Endothelial cell of umbilical vein (primary cell): ENCODE measurements around the gene PTPN23. TPM values are rescaled to one million over a fixed set of nuclear protein-coding genes. Genes with fewer than 3 reads are reported as not detected.

Experiments used
- Bru-seq: library from RNA; stranded (reverse); fragments of 400-500 nt; gene quantifications from one replicate; lab custom pipeline; 2021; lab: Mats Ljungman, UMichigan
- BruChase-seq, 2 experiments: library from RNA; stranded (reverse); fragments of 400-500 nt; gene quantifications; one replicate each; lab custom pipeline; 2021; lab: Mats Ljungman, UMichigan
- BruUV-seq: library from RNA; stranded (reverse); fragments of 400-500 nt; replicated peaks from 2 replicates; lab custom pipeline; 2021; lab: Mats Ljungman, UMichigan
- CTCF ChIA-PET: fragments of 300-600, 350-600 bp; sonication (Branson Sonifier 250); formaldehyde crosslinking; loops from one replicate; lab custom pipeline; 2021; ENCODE audit warnings: antibody characterized with exemption, inconsistent platforms; lab: Charles Lee
- POLR2A ChIA-PET: fragments of 300-600, 350-600 bp; sonication (Branson Sonifier 250); formaldehyde crosslinking; loops from one replicate; lab custom pipeline; 2021; ENCODE audit warnings: antibody characterized with exemption, inconsistent platforms; lab: Charles Lee
- DNase-seq: peaks from one replicate; pipeline ENCODE4 v3.0.0-alpha.2; 2011; ENCODE audit warnings: low read depth, low spot score
- FAIRE-seq: peaks from 2 replicates; lab custom pipeline; 2011; peaks lifted over from hg19 to GRCh38; lab: Jason Lieb, UNC
- H2AFZ ChIP-seq: 2 replicates; pipeline ENCODE4 v1.6.0; 2012; ENCODE audit warnings: low read depth, low read length, control low read depth, inconsistent platforms
- H3K27ac ChIP-seq: 2 replicates; pipeline ENCODE4 v1.5.1; 2011; ENCODE audit warnings: low read depth, mild to moderate bottlenecking, control low read depth, low read length, moderate library complexity; ENCODE audit not compliant: insufficient read depth
- H3K27me3 ChIP-seq, 2 experiments: 2 replicates each; pipeline versions ENCODE4 v1.6.0 to v1.6.1; 2011; ENCODE audit warnings: low read length in 2 of 2, mixed read lengths in 1 of 2; ENCODE audit not compliant: control insufficient read depth in 2 of 2, insufficient read depth in 2 of 2
- H3K36me3 ChIP-seq, 2 experiments: 2 replicates in 1 of 2; 3 replicates in 1 of 2; pipeline ENCODE4 v1.5.1; 2011; ENCODE audit warnings: low read length in 2 of 2, mild to moderate bottlenecking in 1 of 2, moderate library complexity in 1 of 2; ENCODE audit not compliant: control insufficient read depth in 2 of 2, insufficient read depth in 2 of 2; ENCODE audit errors: extremely low read depth in 1 of 2
- H3K4me1 ChIP-seq: 3 replicates; pipeline ENCODE4 v1.5.1; 2011; ENCODE audit warnings: mild to moderate bottlenecking, low read length; ENCODE audit not compliant: control insufficient read depth, insufficient read depth; ENCODE audit errors: extremely low read depth
- H3K4me2 ChIP-seq: 2 replicates; pipeline ENCODE4 v1.6.1; 2011; ENCODE audit warnings: low read length, control low read depth, mixed read lengths; ENCODE audit not compliant: insufficient read depth
- H3K4me3 ChIP-seq, 3 experiments: fragments of 200-600 bp in 1 of 3; sonication (generic), shearing (Covaris generic) in 1 of 3; replicated peaks in 1 of 3; 2 replicates each; pipeline ENCODE4 v1.5.1; 2011 to 2016; ENCODE audit warnings: control low read depth in 3 of 3, low read length in 3 of 3, mild to moderate bottlenecking in 2 of 3, inconsistent platforms in 1 of 3, low read depth in 1 of 3, moderate library complexity in 1 of 3; ENCODE audit not compliant: insufficient read depth in 1 of 3
- H3K79me2 ChIP-seq: 2 replicates; pipeline ENCODE4 v1.6.0; 2012; ENCODE audit warnings: low read length, inconsistent platforms; ENCODE audit not compliant: control insufficient read depth, insufficient read depth
- H3K9ac ChIP-seq: replicated peaks from 2 replicates; pipeline ENCODE3; 2011; ENCODE audit warnings: low read length, control low read depth; ENCODE audit not compliant: insufficient read depth; ENCODE audit errors: extremely low read depth
- H3K9me1 ChIP-seq: replicated peaks from 3 replicates; pipeline ENCODE4 v1.6.0; 2011; ENCODE audit warnings: mild to moderate bottlenecking, low read length; ENCODE audit not compliant: control insufficient read depth, insufficient read depth; ENCODE audit errors: extremely low read depth
- H3K9me3 ChIP-seq: replicated peaks from 2 replicates; pipeline ENCODE4 v1.5.1; 2012; ENCODE audit warnings: low read length, inconsistent platforms; ENCODE audit not compliant: control insufficient read depth, insufficient read depth
- H4K20me1 ChIP-seq: replicated peaks from 2 replicates; pipeline ENCODE3; 2011; ENCODE audit warnings: mild to moderate bottlenecking, low read length; ENCODE audit not compliant: control insufficient read depth, insufficient read depth; ENCODE audit errors: extremely low read depth
- EZH2 ChIP-seq: IDR thresholded peaks from 2 replicates; pipeline ENCODE4 v1.6.1; 2012; ENCODE audit warnings: borderline replicate concordance, low read depth, mild to moderate bottlenecking, moderate library complexity, low read length, inconsistent platforms; ENCODE audit not compliant: severe bottlenecking
- FOS ChIP-seq: IDR thresholded peaks from 2 replicates; pipeline ENCODE4 v1.6.1; 2011; ENCODE audit warnings: mild to moderate bottlenecking, low read length, moderate library complexity, borderline replicate concordance; ENCODE audit not compliant: insufficient read depth
- GATA2 ChIP-seq: IDR thresholded peaks from 2 replicates; pipeline ENCODE4 v1.7.0; 2011; ENCODE audit warnings: low read depth, mild to moderate bottlenecking, moderate library complexity, mixed read lengths, low read length; ENCODE audit not compliant: insufficient read length, insufficient read depth
- JUN ChIP-seq: IDR thresholded peaks from 2 replicates; pipeline ENCODE4 v1.6.1; 2011; ENCODE audit warnings: borderline replicate concordance, low read depth; ENCODE audit not compliant: insufficient read length, insufficient read depth
- MYC ChIP-seq: IDR thresholded peaks from one replicate; pipeline ENCODE4 v1.6.1; 2011; ENCODE audit warnings: mild to moderate bottlenecking, low read depth, low read length
- POLR2A ChIP-seq: IDR thresholded peaks from 2 replicates; pipeline ENCODE4 v1.6.1; 2012; ENCODE audit warnings: low read depth, mild to moderate bottlenecking, control low read depth, low read length
- POLR2AphosphoS5 ChIP-seq: IDR thresholded peaks from 2 replicates; pipeline ENCODE4 v1.6.1; 2012; ENCODE audit warnings: low read depth, mild to moderate bottlenecking, control low read depth, low read length, moderate library complexity; ENCODE audit not compliant: insufficient read depth
- dilution Hi-C: fragments of 300-500 bp; cut with MboI; formaldehyde crosslinking; loops from one replicate; pipeline ENCODE4 v1.15.0; 2019; ENCODE audit warnings: low sequenced_read_pairs; ENCODE audit not compliant: extremely low pct_ligation_motif_present
- intact Hi-C: fragments of 100-400 bp; cut with micrococcal nuclease; formaldehyde crosslinking; loops from one replicate; pipeline ENCODE4 v1.10.0; 2022
- long read RNA-seq: library from polyadenylated mRNA; stranded (forward); transcript quantifications from one replicate; pipeline ENCODE4 v2.0.0, GENCODE V29; 2021
- polyA minus RNA-seq, 3 experiments: library from RNA; depleted of rRNA, polyadenylated mRNA; stranded (reverse); fragments of >200 nt; gene quantifications; 1 replicate in 1 of 3; 2 replicates in 2 of 3; pipeline ENCODE4 v1.2.3, GENCODE V29; 2011
- polyA plus RNA-seq, 4 experiments: library from polyadenylated mRNA; depleted of rRNA in 3 of 4; stranded (reverse) in 3 of 4; unstranded in 1 of 4; fragments of >200 nt; gene quantifications; 2 replicates each; pipeline versions ENCODE4 v1.2.1 to v1.2.3, GENCODE V29; 2011 to 2012; ENCODE audit warnings: missing spikeins in 1 of 4
- total RNA-seq: library from RNA; stranded (reverse); gene quantifications from 2 replicates; pipeline ENCODE4 v1.2.3, GENCODE V29; 2021
- TF ChIP-seq, protein P1 (sequence below), 2 donors: IDR thresholded peaks; 1 replicate in 1 of 2; 2 replicates in 1 of 2; pipeline ENCODE4 v1.5.1; 2011; ENCODE audit warnings: low read length in 2 of 2, mild to moderate bottlenecking in 2 of 2, moderate library complexity in 2 of 2, control low read depth in 1 of 2, inconsistent platforms in 1 of 2, low read depth in 1 of 2; ENCODE audit not compliant: insufficient read depth in 1 of 2; ENCODE audit errors: extremely low read depth in 1 of 2
- TF ChIP-seq, protein P2 (sequence below): IDR thresholded peaks from 2 replicates; pipeline ENCODE4 v1.6.1; 2011; ENCODE audit not compliant: insufficient read depth, insufficient read length

PTPN23 gene, protein sequence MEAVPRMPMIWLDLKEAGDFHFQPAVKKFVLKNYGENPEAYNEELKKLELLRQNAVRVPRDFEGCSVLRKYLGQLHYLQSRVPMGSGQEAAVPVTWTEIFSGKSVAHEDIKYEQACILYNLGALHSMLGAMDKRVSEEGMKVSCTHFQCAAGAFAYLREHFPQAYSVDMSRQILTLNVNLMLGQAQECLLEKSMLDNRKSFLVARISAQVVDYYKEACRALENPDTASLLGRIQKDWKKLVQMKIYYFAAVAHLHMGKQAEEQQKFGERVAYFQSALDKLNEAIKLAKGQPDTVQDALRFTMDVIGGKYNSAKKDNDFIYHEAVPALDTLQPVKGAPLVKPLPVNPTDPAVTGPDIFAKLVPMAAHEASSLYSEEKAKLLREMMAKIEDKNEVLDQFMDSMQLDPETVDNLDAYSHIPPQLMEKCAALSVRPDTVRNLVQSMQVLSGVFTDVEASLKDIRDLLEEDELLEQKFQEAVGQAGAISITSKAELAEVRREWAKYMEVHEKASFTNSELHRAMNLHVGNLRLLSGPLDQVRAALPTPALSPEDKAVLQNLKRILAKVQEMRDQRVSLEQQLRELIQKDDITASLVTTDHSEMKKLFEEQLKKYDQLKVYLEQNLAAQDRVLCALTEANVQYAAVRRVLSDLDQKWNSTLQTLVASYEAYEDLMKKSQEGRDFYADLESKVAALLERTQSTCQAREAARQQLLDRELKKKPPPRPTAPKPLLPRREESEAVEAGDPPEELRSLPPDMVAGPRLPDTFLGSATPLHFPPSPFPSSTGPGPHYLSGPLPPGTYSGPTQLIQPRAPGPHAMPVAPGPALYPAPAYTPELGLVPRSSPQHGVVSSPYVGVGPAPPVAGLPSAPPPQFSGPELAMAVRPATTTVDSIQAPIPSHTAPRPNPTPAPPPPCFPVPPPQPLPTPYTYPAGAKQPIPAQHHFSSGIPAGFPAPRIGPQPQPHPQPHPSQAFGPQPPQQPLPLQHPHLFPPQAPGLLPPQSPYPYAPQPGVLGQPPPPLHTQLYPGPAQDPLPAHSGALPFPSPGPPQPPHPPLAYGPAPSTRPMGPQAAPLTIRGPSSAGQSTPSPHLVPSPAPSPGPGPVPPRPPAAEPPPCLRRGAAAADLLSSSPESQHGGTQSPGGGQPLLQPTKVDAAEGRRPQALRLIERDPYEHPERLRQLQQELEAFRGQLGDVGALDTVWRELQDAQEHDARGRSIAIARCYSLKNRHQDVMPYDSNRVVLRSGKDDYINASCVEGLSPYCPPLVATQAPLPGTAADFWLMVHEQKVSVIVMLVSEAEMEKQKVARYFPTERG (N-terminal part only)
- 57.4 and 63.5 TPM in 2 replicates for total RNA-seq
- polyA plus RNA-seq: 8.2 and 8.5 TPM in 2 replicates
- 6.6 and 8.0 TPM in 2 replicates for polyA plus RNA-seq (2011; cell fraction: cytosol; rRNA removed)
- 49.9 and 53.0 TPM in 2 replicates for polyA plus RNA-seq (2011; cell fraction: nucleus; rRNA removed)
- 29.4 and 30.9 TPM in 2 replicates for polyA plus RNA-seq (2012)
- polyA minus RNA-seq: 19.0 and 27.8 TPM in 2 replicates
- polyA minus RNA-seq (2011; cell fraction: cytosol; rRNA and poly(A)+ RNA removed): 7.1 TPM
- 29.2 and 36.0 TPM in 2 replicates for polyA minus RNA-seq (2011; cell fraction: nucleus; rRNA and poly(A)+ RNA removed)
- Bru-seq, nascent RNA: percentile 74 among the genes with signal in this experiment
- percentile 84 among the genes with signal in this experiment for BruChase-seq, experiment 1, labeled RNA remaining after a 6-hour chase
- BruChase-seq, experiment 2, labeled RNA remaining after a 2-hour chase: percentile 70 among the genes with signal in this experiment
- long read RNA-seq, full-length matches to known transcripts: 1 of 25 reads
- long read RNA-seq, partial matches to known transcripts: 24 of 25 reads
- long read RNA-seq, other reads (novel, unspliced or antisense): 0 of 25 reads

DNA sequence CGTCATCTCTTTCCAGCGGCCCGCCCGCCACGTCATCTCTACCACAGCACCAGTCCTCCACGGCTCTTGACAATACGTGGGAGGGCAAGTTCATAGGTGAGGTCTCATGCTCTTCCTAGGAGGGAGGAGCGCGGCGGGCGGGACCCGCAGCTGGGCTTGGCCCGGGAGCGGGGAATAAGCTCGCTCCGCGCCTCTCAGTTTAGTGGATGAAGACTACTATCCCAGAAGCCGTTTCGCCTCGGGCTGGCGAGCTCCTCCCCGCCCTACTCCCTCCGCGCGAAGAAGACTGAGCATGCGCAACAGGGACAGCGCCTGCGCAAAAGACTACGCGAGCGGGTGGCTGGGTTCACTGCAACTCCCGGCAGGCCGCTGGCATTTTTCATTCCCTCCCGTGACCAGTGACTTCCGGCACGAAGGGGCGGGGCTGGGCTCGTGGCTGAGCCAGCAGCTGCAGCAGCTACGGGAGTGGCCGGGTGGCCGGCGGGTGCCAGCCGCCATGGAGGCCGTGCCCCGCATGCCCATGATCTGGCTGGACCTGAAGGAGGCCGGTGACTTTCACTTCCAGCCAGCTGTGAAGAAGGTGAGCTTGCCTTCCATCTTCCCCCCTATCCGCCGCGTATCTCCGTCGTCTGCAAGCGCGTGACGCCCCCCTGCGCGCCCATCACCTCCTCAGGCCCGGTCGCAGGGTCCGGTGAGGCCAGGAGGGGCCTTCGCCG, at the start of gene PTPN23:
TSS of gene PTPN23 (plus strand) at position 421 of the 716 bp plus-strand sequence. CDS start at position 497, 76 bp downstream.
- H4K20me1 ChIP-seq: peaks cover under 1% of the 10 kb centered on the region
- DNase-seq (peak; percentile 100), FAIRE-seq (peak; percentile 97)
- H3K27ac ChIP-seq: peak within 1 kb of the TSS; percentile 79
- peak within 1 kb of the TSS; percentile 63 to 81 (median 67) for H3K4me3 ChIP-seq
- peak within 1 kb of the TSS; percentile 43 for H2AFZ ChIP-seq
- POLR2A ChIA-PET: interaction anchor here (0.6 to 1.9 kb wide), 6 partner anchors 9 to 499 kb away, joined by 3 to 13 read pairs (median 4); no protein-coding TSS in a partner anchor
- peak within 1 kb of the TSS; percentile 83 for H3K4me2 ChIP-seq
- TF ChIP-seq POLR2AphosphoS5 (peak; percentile 89), MYC (peak; percentile 68), JUN (no peak), EZH2 (no peak), POLR2A (peak; percentile 96), GATA2 (no peak), FOS (no peak)
- TF ChIP-seq, protein P1, sequence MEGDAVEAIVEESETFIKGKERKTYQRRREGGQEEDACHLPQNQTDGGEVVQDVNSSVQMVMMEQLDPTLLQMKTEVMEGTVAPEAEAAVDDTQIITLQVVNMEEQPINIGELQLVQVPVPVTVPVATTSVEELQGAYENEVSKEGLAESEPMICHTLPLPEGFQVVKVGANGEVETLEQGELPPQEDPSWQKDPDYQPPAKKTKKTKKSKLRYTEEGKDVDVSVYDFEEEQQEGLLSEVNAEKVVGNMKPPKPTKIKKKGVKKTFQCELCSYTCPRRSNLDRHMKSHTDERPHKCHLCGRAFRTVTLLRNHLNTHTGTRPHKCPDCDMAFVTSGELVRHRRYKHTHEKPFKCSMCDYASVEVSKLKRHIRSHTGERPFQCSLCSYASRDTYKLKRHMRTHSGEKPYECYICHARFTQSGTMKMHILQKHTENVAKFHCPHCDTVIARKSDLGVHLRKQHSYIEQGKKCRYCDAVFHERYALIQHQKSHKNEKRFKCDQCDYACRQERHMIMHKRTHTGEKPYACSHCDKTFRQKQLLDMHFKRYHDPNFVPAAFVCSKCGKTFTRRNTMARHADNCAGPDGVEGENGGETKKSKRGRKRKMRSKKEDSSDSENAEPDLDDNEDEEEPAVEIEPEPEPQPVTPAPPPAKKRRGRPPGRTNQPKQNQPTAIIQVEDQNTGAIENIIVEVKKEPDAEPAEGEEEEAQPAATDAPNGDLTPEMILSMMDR (IDR thresholded peaks at IDR 0.05; ENCODE audit: extremely low read depth in 1 of 2, insufficient read depth in 1 of 2, low read depth in 1 of 2, low read length in 2 of 2): no peak
- TF ChIP-seq, protein P2, sequence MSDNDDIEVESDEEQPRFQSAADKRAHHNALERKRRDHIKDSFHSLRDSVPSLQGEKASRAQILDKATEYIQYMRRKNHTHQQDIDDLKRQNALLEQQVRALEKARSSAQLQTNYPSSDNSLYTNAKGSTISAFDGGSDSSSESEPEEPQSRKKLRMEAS: peak; percentile 88
- no peaks in the 10 kb centered on the region for H3K9me1 ChIP-seq
- H3K9ac ChIP-seq: peak within 1 kb of the TSS; percentile 92
- H3K27me3 ChIP-seq: no peaks in the 10 kb centered on the region
- dilution Hi-C loops (no loop called here), intact Hi-C loops (loop anchor here (1.0 to 5.0 kb wide), 5 partner anchors 14 to 401 kb away; partner anchors contain the start of genes KIF9, KLHL18, NBEAL2 and SETD2)
- H3K4me1 ChIP-seq: peaks cover 13% of the 10 kb centered on the region
- peaks cover 43% of the 10 kb centered on the region for H3K79me2 ChIP-seq
- no peaks in the 10 kb centered on the region for H3K36me3 ChIP-seq
- BruUV-seq: TSS peak; percentile 59
- CTCF ChIA-PET: interaction anchor here (0.7 to 1.1 kb wide), 6 partner anchors 9 to 217 kb away, joined by 3 to 5 read pairs (median 4); partner anchors contain the start of gene SETD2
- no peaks in the 10 kb centered on the region for H3K9me3 ChIP-seq
